Uterus (tissue), 4 donors: ENCODE results near the gene TROAP. TPM values are rescaled to one million over a fixed set of nuclear protein-coding genes. Genes with fewer than 3 reads are reported as not detected.

Source experiments
- DNase-seq, 2 donors: peaks; one replicate each; pipeline ENCODE4 v3.0.0-alpha.2; 2019 to 2020
- H3K27ac ChIP-seq, 2 donors: fragments of 200-600 bp; sonication (generic); 1 replicate in 1 of 2; 2 replicates in 1 of 2; pipeline ENCODE4 v1.5.1; 2016 to 2018
- H3K27me3 ChIP-seq, 2 donors: fragments of 200-600 bp; sonication (generic); one replicate each; pipeline ENCODE4 v1.5.1; 2018 to 2019; ENCODE audit warnings: control low read depth in 1 of 2
- H3K36me3 ChIP-seq, 2 donors: fragments of 200-600 bp; sonication (generic); one replicate each; pipeline ENCODE4 v1.5.1; 2019; ENCODE audit warnings: control low read depth in 1 of 2
- H3K4me1 ChIP-seq, 2 donors: fragments of 200-600 bp; sonication (generic); one replicate each; pipeline ENCODE4 v1.5.1; 2018 to 2019; ENCODE audit warnings: control low read depth in 1 of 2
- H3K4me3 ChIP-seq, 2 donors: fragments of 200-600 bp; sonication (generic); 1 replicate in 1 of 2; 2 replicates in 1 of 2; pipeline ENCODE4 v1.5.1; 2018 to 2019; ENCODE audit warnings: mild to moderate bottlenecking in 1 of 2
- H3K9me3 ChIP-seq, 2 donors: fragments of 200-600 bp; sonication (generic); one replicate each; pipeline ENCODE4 v1.5.1; 2019; ENCODE audit warnings: control low read depth in 1 of 2
- CTCF ChIP-seq, 4 experiments: fragments of 200-600 bp in 2 of 4; fragments of 450-650 bp in 2 of 4; sonication (generic) in 2 of 4; IDR thresholded peaks; one replicate each; pipeline ENCODE4 v1.5.1; 2016 to 2019; ENCODE audit warnings: antibody characterized with exemption in 4 of 4, mild to moderate bottlenecking in 2 of 4, moderate library complexity in 1 of 4
- POLR2A ChIP-seq, 2 donors: fragments of 450-650 bp; IDR thresholded peaks; one replicate each; pipeline ENCODE4 v1.6.1; 2016; ENCODE audit warnings: antibody characterized with exemption in 2 of 2, mild to moderate bottlenecking in 1 of 2, moderate library complexity in 1 of 2
- intact Hi-C: fragments of 100-400 bp; cut with DNase I; formaldehyde crosslinking; loops from one replicate; pipeline ENCODE4 v1.15.1; 2023; ENCODE audit warnings: low total_unique reads
- total RNA-seq, 4 donors: library from RNA; depleted of rRNA in 3 of 4; stranded (reverse); fragments of >200 nt in 3 of 4; gene quantifications; one replicate each; pipeline versions ENCODE4 v1.1.0 to v1.2.4, GENCODE V29; 2014 to 2023
- donor health status: DM: yes; HTN: yes; CAD: no.

The TROAP gene
- total RNA-seq, 4 donors from 2014 or later: 1.8 to 10.2 TPM; not detected in 2

GRCh38 chr12:49359671-49360070 is 36.6 kb downstream of the TROAP start:
- no peak for TF ChIP-seq POLR2A (IDR thresholded peaks at IDR 0.05)
- TF ChIP-seq CTCF (IDR thresholded peaks at IDR 0.05): no peak
- Histone ChIP-seq H3K9me3 (no peaks in the 10 kb centered on the region), H3K27me3 (no peaks in the 10 kb centered on the region), H3K36me3 (no peaks in the 10 kb centered on the region), H3K27ac (no peak overlapping the region), H3K4me1 (no peaks in the 10 kb centered on the region), H3K4me3 (no peak overlapping the region)
- DNase-seq: no peak
- intact Hi-C loops: no loop called here

- no peak for TF ChIP-seq CTCF (IDR thresholded peaks at IDR 0.05)
- TF ChIP-seq POLR2A (IDR thresholded peaks at IDR 0.05): no peak
- Histone ChIP-seq H3K27me3 (no peaks in the 10 kb centered on the region), H3K9me3 (no peaks in the 10 kb centered on the region), H3K36me3 (no peaks in the 10 kb centered on the region), H3K4me3 (no peak overlapping the region), H3K27ac (no peak overlapping the region), H3K4me1 (no peaks in the 10 kb centered on the region)
- DNase-seq: no peak
- intact Hi-C loops: no loop called here
These were observed 39.0 kb downstream of the TROAP start for GRCh38 chr12:49362077-49362476.

GRCh38 chr12:49364989-49365388 is 41.9 kb downstream of the TROAP start:
- TF ChIP-seq CTCF (IDR thresholded peaks at IDR 0.05) (no peak), POLR2A (IDR thresholded peaks at IDR 0.05) (no peak)
- no peaks in the 10 kb centered on the region for H3K27me3 ChIP-seq
- H3K4me1 ChIP-seq: peaks cover 0 to 6% of the 10 kb centered on the region in 2 donors
- H3K36me3 ChIP-seq: no peaks in the 10 kb centered on the region
- H3K4me3 ChIP-seq: no peak overlapping the region
- no peak overlapping the region for H3K27ac ChIP-seq
- intact Hi-C loops: no loop called here
- DNase-seq: no peak
- H3K9me3 ChIP-seq: no peaks in the 10 kb centered on the region

DNA sequence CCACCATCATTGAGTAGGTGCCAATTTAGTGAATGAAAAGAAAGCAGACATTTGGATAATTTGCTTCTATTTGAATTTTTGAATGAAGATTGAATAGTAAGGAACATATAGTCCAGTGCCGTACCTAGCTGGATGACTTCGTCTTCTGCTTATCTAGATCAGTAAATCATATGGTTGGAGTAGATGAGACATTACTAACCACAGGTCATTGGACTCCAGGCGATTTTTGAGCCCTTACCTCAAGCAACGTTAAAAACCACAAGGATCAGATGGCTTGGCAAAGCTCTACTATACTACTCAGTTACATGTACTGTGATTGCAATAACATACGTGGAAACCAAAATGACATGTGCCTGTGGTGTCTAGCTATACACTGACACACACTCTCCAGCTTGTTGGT is 42.5 kb downstream of the TROAP start:
- H3K4me1 ChIP-seq: peaks cover 0 to 6% of the 10 kb centered on the region in 2 donors
- H3K4me3 ChIP-seq: no peak overlapping the region
- intact Hi-C loops: no loop called here

DNA sequence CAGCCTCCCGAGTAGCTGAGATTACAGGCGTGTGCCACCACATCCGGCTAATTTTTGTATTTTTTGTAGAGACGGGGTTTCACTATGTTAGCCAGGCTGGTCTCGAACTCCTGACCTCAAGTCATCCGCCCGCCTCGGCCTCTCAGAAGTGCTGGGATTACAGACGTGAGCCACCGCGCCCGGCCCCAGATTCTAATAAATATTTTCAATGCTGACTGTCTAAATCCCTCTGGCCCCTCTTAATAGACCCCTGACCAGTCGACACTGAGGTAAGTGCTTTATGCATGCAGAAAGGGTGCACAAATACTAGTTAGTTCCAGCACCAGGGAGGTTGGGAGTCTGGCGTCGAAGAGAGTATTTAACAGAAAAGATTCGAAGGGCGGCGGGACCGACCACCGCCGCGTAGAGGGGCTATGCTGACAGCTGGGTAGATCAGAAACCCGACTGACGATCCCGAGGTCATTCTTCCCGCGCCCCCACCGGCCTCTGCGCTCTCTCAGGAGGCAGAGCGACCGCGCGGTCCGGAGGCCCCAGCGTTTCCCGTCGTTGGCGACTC is 43.1 kb downstream of the TROAP start:
- Histone ChIP-seq H3K36me3 (no peaks in the 10 kb centered on the region), H3K4me1 (peaks cover 0 to 6% of the 10 kb centered on the region in 2 donors), H3K4me3 (peak overlapping the region; percentile 64 to 95), H3K27ac (peak overlapping the region; percentile 96 to 99), H3K27me3 (no peaks in the 10 kb centered on the region), H3K9me3 (no peaks in the 10 kb centered on the region)
- TF ChIP-seq CTCF (IDR thresholded peaks at IDR 0.05) (no peak), POLR2A (IDR thresholded peaks at IDR 0.05) (no peak)
- no peak for DNase-seq
- intact Hi-C loops: no loop called here

More for the DNA sequence above, 42.5 kb downstream of the TROAP start:
- TF ChIP-seq CTCF (IDR thresholded peaks at IDR 0.05): no peak
- no peak for TF ChIP-seq POLR2A (IDR thresholded peaks at IDR 0.05)
- Histone ChIP-seq H3K27me3 (no peaks in the 10 kb centered on the region), H3K27ac (peak overlapping the region in 1 of 2 donors; percentile 96), H3K9me3 (no peaks in the 10 kb centered on the region), H3K36me3 (no peaks in the 10 kb centered on the region)
- DNase-seq: no peak
